MM.1S (cell line): Measurements from ENCODE around the gene SEC24D.

Experiments
- DNase-seq: peaks from one replicate; pipeline ENCODE4 v3.0.0-alpha.2; 2015
- H2AFZ ChIP-seq: fragments of 300-600 bp; sonication (generic); 2 replicates; pipeline ENCODE4 v1.6.0; 2016; ENCODE audit warnings: antibody characterized with exemption, low read length
- H3F3A ChIP-seq: fragments of 300-600 bp; sonication (generic); 2 replicates; pipeline ENCODE4 v1.6.1; 2016; ENCODE audit warnings: mild to moderate bottlenecking, antibody characterized with exemption, low read length, moderate library complexity, mixed read lengths; ENCODE audit not compliant: insufficient read depth
- H3K27ac ChIP-seq: fragments of 300-600 bp; sonication (generic); 2 replicates; pipeline ENCODE4 v1.5.1; 2016; ENCODE audit warnings: mild to moderate bottlenecking, low read length
- H3K27me3 ChIP-seq: fragments of 300-600 bp; sonication (generic); replicated peaks from 2 replicates; pipeline ENCODE4 v1.6.0; 2016; ENCODE audit warnings: low read length; ENCODE audit not compliant: insufficient read depth
- H3K36me3 ChIP-seq: fragments of 300-600 bp; sonication (generic); replicated peaks from 2 replicates; pipeline ENCODE4 v1.6.1; 2016; ENCODE audit warnings: mild to moderate bottlenecking, low read length, mixed read lengths; ENCODE audit not compliant: insufficient read depth
- H3K4me1 ChIP-seq: fragments of 300-600 bp; sonication (generic); 2 replicates; pipeline ENCODE4 v1.6.1; 2016; ENCODE audit warnings: low read length, mixed read lengths
- H3K4me2 ChIP-seq: fragments of 300-600 bp; sonication (generic); 2 replicates; pipeline ENCODE4 v1.6.0; 2016; ENCODE audit warnings: low read depth, low read length
- H3K4me3 ChIP-seq: fragments of 300-600 bp; sonication (generic); 2 replicates; pipeline ENCODE4 v1.5.1; 2016; ENCODE audit warnings: low read length, mixed read lengths
- H3K79me2 ChIP-seq: fragments of 300-600 bp; sonication (generic); 2 replicates; pipeline ENCODE4 v1.6.1; 2016; ENCODE audit warnings: mixed run types, low read length, mixed read lengths
- H3K9ac ChIP-seq: fragments of 300-600 bp; sonication (generic); 2 replicates; pipeline ENCODE4 v1.6.1; 2016; ENCODE audit warnings: low read length, mixed read lengths
- H3K9me2 ChIP-seq: fragments of 300-600 bp; sonication (generic); replicated peaks from 2 replicates; pipeline ENCODE4 v1.6.1; 2016; ENCODE audit warnings: mild to moderate bottlenecking, low read length, mixed read lengths; ENCODE audit not compliant: insufficient read depth
- H3K9me3 ChIP-seq: fragments of 300-600 bp; sonication (generic); replicated peaks from 2 replicates; pipeline ENCODE4 v1.6.1; 2016; ENCODE audit warnings: mild to moderate bottlenecking, low read length, mixed read lengths; ENCODE audit not compliant: insufficient read depth
- H4K20me1 ChIP-seq: fragments of 300-600 bp; sonication (generic); 2 replicates; pipeline ENCODE4 v1.6.1; 2016; ENCODE audit warnings: mild to moderate bottlenecking, low read length, moderate library complexity, mixed read lengths; ENCODE audit not compliant: insufficient read depth
- EZH2 ChIP-seq: fragments of 300-600 bp; sonication (generic); optimal IDR thresholded peaks from 2 replicates; pipeline ENCODE3; 2017; ENCODE audit warnings: low read depth, mild to moderate bottlenecking, antibody characterized with exemption, low read length, mixed read lengths
- EZH2phosphoT487 ChIP-seq: fragments of 300-600 bp; sonication (generic); IDR thresholded peaks from 2 replicates; pipeline ENCODE4 v1.6.1; 2018; ENCODE audit warnings: antibody characterized with exemption, low read length
- TF ChIP-seq, protein P1 (sequence below): fragments of 300-600 bp; sonication (generic); IDR thresholded peaks from 2 replicates; pipeline ENCODE4 v1.5.1; 2016; ENCODE audit warnings: antibody characterized with exemption, low read length, mixed read lengths

The SEC24D gene

DNA sequence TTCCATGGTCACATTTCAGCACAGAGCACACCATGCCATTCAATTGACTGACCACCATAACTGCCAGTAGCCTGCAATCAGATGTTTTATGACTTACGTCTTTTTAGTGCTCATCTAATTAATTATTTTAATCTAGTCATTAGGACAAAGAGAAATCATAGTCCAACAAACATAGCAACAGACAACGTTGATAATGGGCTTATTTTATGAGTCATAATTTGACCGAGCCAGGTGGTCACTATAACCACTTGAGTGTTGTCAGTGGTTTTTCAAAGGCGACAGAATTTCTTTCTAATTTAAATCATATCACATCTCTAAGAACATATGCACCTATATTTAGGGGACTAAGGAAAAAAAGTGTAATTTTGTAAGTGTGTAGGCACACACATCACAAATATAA is 1.9 kb downstream of the SEC24D start:
- no peaks in the 10 kb centered on the region for H3K9me3 ChIP-seq
- H3K4me3 ChIP-seq: peak overlapping the region; percentile 86
- H4K20me1 ChIP-seq: no peaks in the 10 kb centered on the region
- H2AFZ ChIP-seq: no peak overlapping the region
- peaks cover 12% of the 10 kb centered on the region; the same call in 1 of the 2 replicates for H3K36me3 ChIP-seq
- peaks cover 9% of the 10 kb centered on the region for H3F3A ChIP-seq
- TF ChIP-seq, protein P1, sequence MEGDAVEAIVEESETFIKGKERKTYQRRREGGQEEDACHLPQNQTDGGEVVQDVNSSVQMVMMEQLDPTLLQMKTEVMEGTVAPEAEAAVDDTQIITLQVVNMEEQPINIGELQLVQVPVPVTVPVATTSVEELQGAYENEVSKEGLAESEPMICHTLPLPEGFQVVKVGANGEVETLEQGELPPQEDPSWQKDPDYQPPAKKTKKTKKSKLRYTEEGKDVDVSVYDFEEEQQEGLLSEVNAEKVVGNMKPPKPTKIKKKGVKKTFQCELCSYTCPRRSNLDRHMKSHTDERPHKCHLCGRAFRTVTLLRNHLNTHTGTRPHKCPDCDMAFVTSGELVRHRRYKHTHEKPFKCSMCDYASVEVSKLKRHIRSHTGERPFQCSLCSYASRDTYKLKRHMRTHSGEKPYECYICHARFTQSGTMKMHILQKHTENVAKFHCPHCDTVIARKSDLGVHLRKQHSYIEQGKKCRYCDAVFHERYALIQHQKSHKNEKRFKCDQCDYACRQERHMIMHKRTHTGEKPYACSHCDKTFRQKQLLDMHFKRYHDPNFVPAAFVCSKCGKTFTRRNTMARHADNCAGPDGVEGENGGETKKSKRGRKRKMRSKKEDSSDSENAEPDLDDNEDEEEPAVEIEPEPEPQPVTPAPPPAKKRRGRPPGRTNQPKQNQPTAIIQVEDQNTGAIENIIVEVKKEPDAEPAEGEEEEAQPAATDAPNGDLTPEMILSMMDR: no peak
- no peak for TF ChIP-seq EZH2phosphoT487
- TF ChIP-seq EZH2: no peak
- H3K9ac ChIP-seq: peak overlapping the region; percentile 91; the same call in 1 of the 2 replicates
- H3K4me1 ChIP-seq: peaks cover 12% of the 10 kb centered on the region
- H3K27me3 ChIP-seq: no peaks in the 10 kb centered on the region
- no peak overlapping the region for H3K27ac ChIP-seq
- H3K79me2 ChIP-seq: peaks cover 65% of the 10 kb centered on the region
- DNase-seq: no peak
- peak overlapping the region; percentile 86 for H3K4me2 ChIP-seq
- H3K9me2 ChIP-seq: no peaks in the 10 kb centered on the region

DNA sequence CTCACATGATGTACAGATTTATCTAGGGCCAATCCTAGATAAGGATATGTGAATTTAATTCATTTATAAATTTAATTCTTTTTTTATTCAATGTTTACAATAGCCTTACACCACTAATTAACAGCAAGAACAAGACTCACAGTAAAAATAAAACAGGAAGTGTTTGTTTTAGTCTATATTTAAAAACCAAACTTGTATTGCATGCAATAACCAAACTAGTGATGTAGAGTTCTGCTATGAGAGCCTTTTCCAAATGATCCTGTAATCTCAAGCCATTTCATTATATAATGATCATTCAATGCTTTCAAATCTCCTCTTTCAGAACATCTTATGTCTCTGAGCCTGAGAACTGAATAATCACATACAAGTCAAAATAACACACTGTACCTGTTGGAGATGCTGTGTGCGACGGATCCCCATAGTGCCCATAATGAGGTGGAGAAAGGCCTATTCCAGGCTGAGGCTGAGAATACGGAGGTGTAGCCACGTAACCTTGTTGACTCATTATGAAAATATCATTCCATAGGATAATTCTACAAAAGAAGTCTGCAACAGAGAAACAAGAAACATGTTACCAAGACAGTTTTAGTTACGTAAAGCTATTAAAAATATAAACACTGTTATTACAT is 2.6 kb downstream of the SEC24D start:
- no peak overlapping the region for H3K27ac ChIP-seq
- TF ChIP-seq EZH2: no peak
- TF ChIP-seq, protein P1: no peak
- TF ChIP-seq EZH2phosphoT487: no peak
- no peak for DNase-seq
- H3K36me3 ChIP-seq: peaks cover 12% of the 10 kb centered on the region; the same call in 1 of the 2 replicates
- 0 out of 2 replicates have a peak overlapping the region, but pooled peaks have one; percentile 86 for H3K4me3 ChIP-seq
- H3K79me2 ChIP-seq: peaks cover 72% of the 10 kb centered on the region
- peaks cover 9% of the 10 kb centered on the region for H3F3A ChIP-seq
- no peaks in the 10 kb centered on the region for H3K9me3 ChIP-seq
- H3K4me2 ChIP-seq: peak overlapping the region; percentile 86
- peaks cover 12% of the 10 kb centered on the region for H3K4me1 ChIP-seq
- no peaks in the 10 kb centered on the region for H3K9me2 ChIP-seq
- no peak overlapping the region for H2AFZ ChIP-seq
- H3K9ac ChIP-seq: no peak overlapping the region
- H3K27me3 ChIP-seq: no peaks in the 10 kb centered on the region
- H4K20me1 ChIP-seq: no peaks in the 10 kb centered on the region

DNA sequence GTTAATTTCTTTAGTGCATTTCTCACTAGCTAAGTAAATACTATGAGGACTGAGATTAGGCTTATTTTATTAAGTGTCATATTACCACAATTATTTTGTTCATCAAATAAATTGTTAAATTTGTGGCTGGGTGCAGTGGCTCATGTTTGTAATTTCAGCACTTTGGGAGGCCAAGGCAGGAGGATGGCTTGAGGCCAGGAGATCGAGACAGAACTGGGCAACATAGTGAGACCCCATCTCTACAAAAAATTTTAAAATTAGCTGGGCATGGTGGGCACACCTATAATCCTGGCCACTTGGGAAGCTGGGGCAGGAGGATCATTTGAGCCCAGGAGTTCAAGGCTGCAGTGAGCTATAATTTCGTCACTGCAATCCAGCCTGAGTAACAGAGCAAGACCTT is 6.8 kb downstream of the SEC24D start:
- Histone ChIP-seq H3K27me3 (no peaks in the 10 kb centered on the region), H3K79me2 (peaks cover 97% of the 10 kb centered on the region), H4K20me1 (peaks cover 6% of the 10 kb centered on the region; the same call in 1 of the 2 replicates), H3K9me2 (no peaks in the 10 kb centered on the region), H3K4me1 (peaks cover 17% of the 10 kb centered on the region), H3K36me3 (peaks cover 12% of the 10 kb centered on the region; the same call in 1 of the 2 replicates), H3K4me2 (no peak overlapping the region), H2AFZ (no peak overlapping the region), H3K9me3 (no peaks in the 10 kb centered on the region), H3K27ac (no peak overlapping the region), H3F3A (no peaks in the 10 kb centered on the region), H3K9ac (no peak overlapping the region), H3K4me3 (no peak overlapping the region)
- no peak for DNase-seq
- TF ChIP-seq EZH2phosphoT487 (no peak), EZH2 (no peak)
- TF ChIP-seq, protein P1: no peak
